GM18873 (cell line): ENCODE data around the gene PRKN.
"Not testable (repeated sequence)": the region's sequence is repeated elsewhere in the genome, so short reads cannot be mapped to it uniquely, and the experiment has no call there.

Experiments used
- ATAC-seq: cut with Tn5 transposase; IDR thresholded peaks from one replicate; pipeline ENCODE4 v1.9.1; 2021; ENCODE audit warnings: mild to moderate bottlenecking, moderate library complexity, moderate number of reproducible peaks; ENCODE audit not compliant: unreplicated experiment, low FRiP score

The PRKN gene

GRCh38 chr6:162390961-162391811 lies 336.4 kb downstream of the PRKN start:
- ATAC-seq: not testable (repeated sequence)

- no peak for ATAC-seq
Measured at GRCh38 chr6:162389343-162390085, 338.1 kb downstream of the PRKN start.

DNA sequence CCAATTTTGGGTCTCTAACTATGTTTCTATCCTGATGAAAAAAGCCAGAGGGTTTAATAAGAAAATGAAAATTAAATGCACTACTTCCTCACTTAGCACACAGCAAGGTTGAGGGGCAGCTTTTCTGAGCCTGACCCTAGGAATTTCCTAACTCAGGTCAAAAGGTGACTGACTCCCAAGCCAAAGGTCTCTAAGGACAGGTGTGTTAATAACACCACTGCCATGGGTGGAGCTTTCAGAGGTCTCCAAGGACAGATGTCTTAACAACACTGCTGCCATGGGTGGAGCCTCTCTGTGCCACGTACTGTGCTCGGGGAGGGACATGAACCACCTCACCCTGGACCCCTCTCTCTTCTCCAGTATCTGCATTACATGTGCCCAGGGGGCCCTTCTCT lies 339.2 kb downstream of the PRKN start:
- no peak for ATAC-seq

- ATAC-seq: no peak
Measured at GRCh38 chr6:162387718-162388382, 339.7 kb downstream of the PRKN start.

DNA sequence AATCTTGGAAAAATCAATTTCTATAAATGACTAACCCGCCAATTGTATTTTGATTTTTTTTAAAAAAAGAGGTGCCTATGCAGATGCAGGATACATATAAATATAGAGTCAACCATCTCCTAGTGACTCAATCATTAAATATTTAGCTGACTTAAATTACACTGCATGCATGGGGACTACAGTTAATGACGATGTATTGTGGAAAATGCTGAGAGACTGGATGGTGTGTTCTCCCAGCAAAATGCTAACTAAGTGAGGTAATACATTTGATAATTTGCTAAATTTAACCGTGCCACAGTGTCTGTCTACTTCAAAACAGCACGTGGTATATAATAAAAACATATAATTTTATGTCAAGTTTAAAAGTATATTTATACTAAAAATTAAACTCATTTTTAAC lies 341.6 kb downstream of the PRKN start:
- ATAC-seq: no peak

DNA sequence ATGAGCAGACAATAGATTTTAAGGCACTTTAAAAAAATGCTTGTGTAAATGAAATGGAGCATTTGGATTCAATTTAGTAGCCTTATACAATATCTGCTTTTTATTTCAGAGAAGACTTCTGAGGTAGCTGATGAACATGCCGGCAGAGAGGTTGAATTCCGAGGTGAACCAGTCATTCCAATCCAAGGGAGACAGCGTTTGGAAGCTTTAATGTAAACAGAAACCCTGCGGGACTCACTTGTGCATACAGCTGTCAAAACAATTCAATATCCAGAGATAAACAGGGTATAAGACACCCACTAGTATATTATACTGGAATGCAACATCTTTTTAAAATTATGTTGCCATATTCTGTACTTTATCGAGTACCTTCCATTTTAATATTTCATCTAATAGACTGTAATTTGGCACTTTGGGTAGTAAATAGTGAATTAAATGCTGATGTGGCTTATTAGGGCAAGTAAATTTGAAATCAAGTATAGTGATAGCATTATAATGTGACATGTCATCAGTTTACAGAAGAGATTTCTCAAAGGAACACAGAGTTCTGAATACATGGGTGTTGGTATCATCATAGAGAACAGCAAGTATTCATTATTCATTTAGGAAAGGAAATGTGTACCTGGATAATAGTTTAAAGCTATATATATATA lies 347.7 kb downstream of the PRKN start:
- no peak for ATAC-seq

GRCh38 chr6:162377735-162378134 lies 349.8 kb downstream of the PRKN start:
- no peak for ATAC-seq

DNA sequence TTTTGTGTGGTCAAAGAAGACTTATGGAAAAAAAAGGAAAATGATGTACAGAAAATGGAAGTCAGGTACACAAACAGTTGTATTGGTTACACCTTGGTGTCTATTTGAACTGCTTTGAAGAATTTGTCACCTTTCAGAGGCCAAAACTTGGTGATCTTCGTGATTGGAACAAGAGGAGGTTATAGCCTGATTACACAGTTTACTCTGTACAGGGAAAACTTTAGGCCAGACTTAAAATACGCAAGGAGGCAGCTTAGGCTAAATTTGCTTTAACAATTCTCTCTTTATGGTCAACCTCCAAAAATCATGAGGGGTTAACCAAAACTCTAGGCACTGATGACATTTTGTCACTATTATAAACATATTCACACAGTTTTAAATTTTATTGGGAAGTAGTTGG lies 353.7 kb downstream of the PRKN start:
- no peak for ATAC-seq

DNA sequence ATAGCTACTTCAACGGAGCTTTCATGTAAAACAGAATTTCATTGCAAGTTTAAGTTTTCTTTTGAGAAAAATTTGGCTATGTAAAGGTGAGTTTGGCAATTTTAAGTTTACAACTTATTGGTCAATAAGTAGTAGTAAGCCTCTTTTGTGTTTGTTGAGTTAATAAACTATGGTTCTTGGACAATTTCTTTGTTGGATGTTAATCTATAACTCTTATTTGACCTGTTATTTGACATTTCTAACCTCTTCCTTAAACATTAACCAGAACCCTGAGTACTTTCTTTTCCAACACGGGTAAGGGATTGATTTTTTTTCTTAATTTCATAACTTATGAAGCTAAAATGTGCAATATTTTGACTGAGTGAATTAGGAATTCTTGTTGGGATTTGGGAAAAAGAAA lies 354.4 kb downstream of the PRKN start:
- no peak for ATAC-seq

GRCh38 chr6:162372106-162372505 lies 355.5 kb downstream of the PRKN start:
- no peak for ATAC-seq

DNA sequence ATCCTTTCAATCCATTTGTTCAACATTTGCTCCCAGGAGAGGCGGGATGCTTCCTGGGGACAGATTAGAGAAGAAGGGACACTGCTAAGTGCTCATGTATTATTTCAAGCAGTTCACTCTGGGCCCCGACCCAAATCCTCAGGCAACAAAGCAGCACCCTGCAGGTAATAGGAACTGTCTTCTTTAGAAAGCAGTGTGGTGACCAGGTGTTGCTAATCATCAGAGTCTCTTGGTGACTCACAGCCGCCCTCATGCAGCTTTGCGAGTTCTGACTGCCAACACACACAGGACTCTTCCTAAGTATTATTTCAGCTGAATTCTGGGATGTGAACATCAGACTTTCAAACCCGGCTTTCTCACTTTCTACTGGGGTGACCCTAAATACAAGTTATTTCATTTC lies 356.4 kb downstream of the PRKN start:
- no peak for ATAC-seq

DNA sequence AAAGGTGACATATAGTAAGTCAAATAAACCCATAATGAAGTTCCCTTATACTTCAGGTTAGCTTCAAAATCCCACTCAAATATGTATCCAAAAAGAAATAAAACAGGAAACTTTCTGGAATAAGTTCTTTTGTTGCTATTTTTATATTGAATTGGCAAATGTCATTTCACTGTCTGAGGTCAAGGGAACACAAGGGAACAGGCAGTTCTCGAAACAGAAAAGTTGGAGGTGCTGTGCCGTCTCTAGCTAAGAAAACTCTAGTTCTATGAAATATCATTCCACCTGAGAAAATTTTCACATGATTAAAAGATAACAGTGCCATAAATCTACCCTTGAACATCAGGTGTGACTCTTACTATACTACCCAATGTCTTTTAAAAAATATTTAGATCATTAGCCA lies 358.5 kb downstream of the PRKN start:
- ATAC-seq: no peak

DNA sequence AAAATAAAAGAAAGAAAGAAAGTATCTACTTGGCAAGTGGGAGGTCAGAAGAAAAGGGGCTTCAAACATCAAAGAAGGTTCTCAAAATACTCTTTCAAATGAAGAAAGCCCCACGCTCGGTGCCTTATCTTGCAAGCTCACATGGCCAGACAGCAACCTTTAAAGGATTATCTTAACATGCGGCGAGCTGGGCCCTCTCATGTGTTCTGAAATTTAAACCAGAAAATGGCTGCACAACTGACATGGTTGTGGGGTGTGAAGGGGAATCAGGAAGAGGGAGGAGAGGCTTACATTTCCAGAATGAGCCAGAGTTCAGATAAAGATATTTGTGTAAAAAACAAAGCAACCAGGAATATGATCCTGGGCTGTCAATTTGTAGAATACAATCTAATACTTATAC lies 363.1 kb downstream of the PRKN start:
- ATAC-seq: no peak

DNA sequence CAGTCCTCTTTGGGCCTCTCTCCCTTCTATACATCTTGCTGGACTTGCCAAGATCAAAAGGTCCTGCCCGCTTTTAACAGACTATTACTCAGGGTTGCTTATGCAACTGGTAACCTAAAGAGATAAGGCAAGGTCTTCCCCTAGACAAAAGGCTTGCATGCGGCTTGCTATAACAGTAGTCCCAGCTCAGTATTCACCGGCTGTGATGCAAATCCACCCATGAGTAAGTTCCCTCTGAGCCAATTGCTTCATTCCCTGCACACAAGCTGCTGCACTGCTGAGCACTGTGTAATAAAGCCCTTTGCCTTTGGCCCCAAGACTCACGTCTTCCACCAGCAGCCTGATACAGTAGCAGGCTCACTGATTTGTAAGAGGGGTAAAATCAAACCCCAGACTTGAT lies 363.8 kb downstream of the PRKN start:
- no peak for ATAC-seq

GRCh38 chr6:162360901-162361567 lies 366.5 kb downstream of the PRKN start:
- ATAC-seq: no peak

GRCh38 chr6:162358625-162359024 lies 368.9 kb downstream of the PRKN start:
- ATAC-seq: no peak

GRCh38 chr6:162345051-162345511 lies 382.5 kb downstream of the PRKN start:
- ATAC-seq: no peak

DNA sequence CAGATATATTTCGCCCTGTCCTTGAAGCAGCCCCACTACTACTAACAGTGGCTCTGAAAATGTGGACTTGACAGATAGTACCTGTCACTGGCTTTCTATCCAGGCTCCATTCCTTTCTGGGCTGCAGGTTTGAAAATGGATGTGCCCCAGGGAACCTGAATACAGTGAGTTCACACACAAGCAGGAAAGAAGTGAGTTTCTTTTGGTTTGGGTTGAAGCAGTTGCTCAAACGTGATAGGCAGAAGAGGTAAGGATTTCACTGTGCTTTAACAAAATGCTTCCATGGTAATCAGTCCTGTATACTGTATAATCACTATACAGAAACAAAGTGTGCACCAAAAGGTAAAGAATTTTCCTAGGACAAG lies 382.9 kb downstream of the PRKN start:
- no peak for ATAC-seq

- no peak for ATAC-seq
Measured at GRCh38 chr6:162343936-162344645, 383.5 kb downstream of the PRKN start.
